Esophagus (tissue), 2 donors: ENCODE data around the gene TCTN2. TPM values are rescaled to one million over a fixed set of nuclear protein-coding genes. Genes with fewer than 3 reads are reported as not detected.

Experiments
- H3K27ac ChIP-seq, 2 donors: one replicate each; pipeline ENCODE4 v1.5.1; 2013; ENCODE audit warnings: low read depth in 2 of 2, mild to moderate bottlenecking in 2 of 2, inconsistent platforms in 1 of 2, low read length in 1 of 2, moderate library complexity in 1 of 2
- H3K27me3 ChIP-seq, 2 donors: one replicate each; pipeline ENCODE4 v1.6.1; 2013; ENCODE audit warnings: low read length in 2 of 2, control low read depth in 1 of 2, mild to moderate bottlenecking in 1 of 2; ENCODE audit not compliant: insufficient read depth in 2 of 2, control insufficient read depth in 1 of 2
- H3K36me3 ChIP-seq, 2 donors: one replicate each; pipeline ENCODE4 v1.6.1; 2013; ENCODE audit warnings: low read length in 1 of 2; ENCODE audit not compliant: control insufficient read depth in 2 of 2, insufficient read depth in 2 of 2
- H3K4me1 ChIP-seq, 2 donors: one replicate each; pipeline ENCODE4 v1.6.1; 2013; ENCODE audit warnings: low read length in 1 of 2; ENCODE audit not compliant: control insufficient read depth in 2 of 2, insufficient read depth in 2 of 2
- H3K4me3 ChIP-seq, 2 donors: one replicate each; pipeline ENCODE4 v1.5.1; 2013; ENCODE audit warnings: low read length in 2 of 2, mild to moderate bottlenecking in 2 of 2, low read depth in 1 of 2, moderate library complexity in 1 of 2
- H3K9me3 ChIP-seq, 2 donors: one replicate each; pipeline ENCODE4 v1.6.1; 2013; ENCODE audit warnings: mild to moderate bottlenecking in 2 of 2, low read depth in 1 of 2, low read length in 1 of 2, moderate library complexity in 1 of 2; ENCODE audit not compliant: control insufficient read depth in 2 of 2, insufficient read depth in 1 of 2
- WGBS, 2 donors: extraction: QIAGEN DNeasy Blood & Tissue Kit; methylation state at CpG; one replicate each; pipeline ENCODE4 v1.1.7; 2013; 5-methylcytosine and 5-hydroxymethylcytosine counted together
- polyA plus RNA-seq, 2 donors: library from polyadenylated mRNA; stranded (reverse); fragments of 200-250 nt; gene quantifications; one replicate each; pipeline ENCODE4 v1.2.3, GENCODE V29; 2013
- donor health status: healthy with polysubstance abuse.
- donor health status: Bipolar disorder and iron deficiency.

Gene TCTN2
- polyA plus RNA-seq, 2 donors, result 1.8 to 2.6 TPM

DNA sequence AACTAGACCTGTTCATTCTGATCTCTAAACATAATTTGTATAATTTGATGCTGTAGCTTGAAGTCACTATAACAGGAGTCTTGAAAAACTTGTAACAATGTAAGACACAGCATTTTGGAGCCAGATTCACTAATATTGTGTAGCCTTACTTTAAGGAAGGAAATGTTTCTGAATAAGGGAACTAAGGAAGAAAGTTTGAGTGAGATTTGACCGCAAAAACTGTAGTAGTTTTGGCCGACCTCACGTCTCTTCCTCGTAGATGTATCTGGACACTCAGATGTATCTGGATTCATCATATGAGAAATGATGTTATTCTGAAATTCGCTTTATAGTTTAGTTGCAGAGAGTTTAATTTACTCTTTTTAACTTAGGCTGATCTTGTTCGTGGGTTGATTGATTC lies 77.2 kb downstream of the TCTN2 start:
- WGBS, 2 donors, result 87 to 90% methylated on average over 6 of the region's 6 CpGs
- H3K36me3 ChIP-seq, result peaks cover 19 to 31% of the 10 kb centered on the region in 2 donors
- H3K9me3 ChIP-seq, result no peaks in the 10 kb centered on the region
- H3K4me1 ChIP-seq, result no peaks in the 10 kb centered on the region
- no peak overlapping the region for H3K4me3 ChIP-seq
- no peaks in the 10 kb centered on the region for H3K27me3 ChIP-seq
- H3K27ac ChIP-seq, result no peak overlapping the region

DNA sequence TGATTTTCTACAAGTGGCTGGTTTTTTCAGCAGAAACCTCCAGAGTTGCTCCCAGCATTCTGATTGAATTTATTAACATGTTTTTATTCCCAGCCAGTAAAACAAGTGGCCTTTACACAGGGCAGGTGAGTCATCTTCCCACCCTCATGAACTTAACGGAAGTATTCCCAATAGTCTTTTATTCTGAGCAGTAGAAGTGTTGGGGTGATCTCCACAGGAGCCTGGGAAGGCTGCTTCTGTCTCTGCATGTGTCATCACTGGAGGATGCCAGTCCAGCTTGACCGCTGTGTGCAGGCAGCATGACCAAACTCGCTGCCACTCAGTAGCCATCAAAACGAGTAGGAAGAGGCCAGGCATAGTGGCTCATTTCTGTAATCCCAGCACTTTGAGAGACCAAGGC lies 77.7 kb downstream of the TCTN2 start:
- H3K36me3 ChIP-seq, result peaks cover 19 to 33% of the 10 kb centered on the region in 2 donors
- H3K27me3 ChIP-seq, result no peaks in the 10 kb centered on the region
- WGBS, 2 donors, result 77 to 86% methylated on average over 4 of the region's 4 CpGs
- no peak overlapping the region for H3K4me3 ChIP-seq
- H3K27ac ChIP-seq, result no peak overlapping the region
- H3K9me3 ChIP-seq, result no peaks in the 10 kb centered on the region
- H3K4me1 ChIP-seq, result no peaks in the 10 kb centered on the region

DNA sequence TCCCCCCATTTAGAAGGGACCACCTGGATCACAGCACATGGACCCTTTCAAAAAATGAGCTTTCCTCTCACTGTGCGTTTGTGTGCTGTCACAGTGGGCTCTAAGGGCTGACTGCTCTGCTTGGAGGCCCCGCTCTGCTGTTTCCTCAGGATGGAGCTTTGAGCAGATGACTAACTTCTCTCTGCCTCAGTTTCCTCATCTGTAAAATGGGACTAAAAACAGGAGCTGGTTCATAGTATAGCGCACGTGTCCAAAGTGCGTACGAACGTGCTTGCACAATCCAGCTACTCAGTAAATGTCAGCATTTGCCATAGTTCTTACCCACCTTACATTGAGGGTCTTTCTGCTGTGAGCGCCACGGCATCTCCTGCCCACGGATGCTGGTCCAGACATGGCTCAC lies 78.4 kb downstream of the TCTN2 start:
- Histone ChIP-seq H3K27me3 (no peaks in the 10 kb centered on the region), H3K36me3 (peaks cover 18 to 35% of the 10 kb centered on the region in 2 donors), H3K27ac (no peak overlapping the region), H3K9me3 (no peaks in the 10 kb centered on the region), H3K4me1 (no peaks in the 10 kb centered on the region), H3K4me3 (no peak overlapping the region)
- 97 to 98% methylated on average over 10 of the region's 10 CpGs for WGBS, 2 donors

DNA sequence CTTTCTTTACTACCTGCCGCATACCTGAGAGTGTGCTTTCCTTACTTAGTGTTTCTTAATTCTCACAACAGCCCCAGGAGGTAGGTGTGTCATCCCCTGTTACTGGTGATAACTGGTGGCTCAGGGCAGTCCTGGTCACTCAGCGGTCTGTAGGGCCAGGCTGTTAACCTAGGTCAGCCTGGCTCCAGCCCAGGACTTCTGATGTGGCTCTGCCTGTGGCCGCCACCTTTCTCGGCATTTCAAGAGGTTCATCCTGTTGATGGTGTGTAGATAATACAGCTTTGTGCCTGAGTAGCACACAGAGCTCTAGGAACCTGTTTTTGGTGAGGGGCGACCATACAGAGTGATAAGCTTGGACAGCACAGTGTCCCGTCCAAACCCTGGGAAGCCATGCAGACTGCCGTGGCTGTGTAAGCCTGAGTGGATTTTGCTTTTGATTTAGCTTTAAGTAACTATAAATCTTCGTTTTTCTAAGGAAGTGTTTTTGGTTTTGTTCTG lies 79.3 kb downstream of the TCTN2 start:
- Histone ChIP-seq H3K27ac (no peak overlapping the region), H3K36me3 (peaks cover 20 to 34% of the 10 kb centered on the region in 2 donors), H3K9me3 (no peaks in the 10 kb centered on the region), H3K4me1 (no peaks in the 10 kb centered on the region), H3K4me3 (no peak overlapping the region), H3K27me3 (no peaks in the 10 kb centered on the region)
- WGBS, 2 donors, result 92 to 95% methylated on average over 8 of the region's 8 CpGs

DNA sequence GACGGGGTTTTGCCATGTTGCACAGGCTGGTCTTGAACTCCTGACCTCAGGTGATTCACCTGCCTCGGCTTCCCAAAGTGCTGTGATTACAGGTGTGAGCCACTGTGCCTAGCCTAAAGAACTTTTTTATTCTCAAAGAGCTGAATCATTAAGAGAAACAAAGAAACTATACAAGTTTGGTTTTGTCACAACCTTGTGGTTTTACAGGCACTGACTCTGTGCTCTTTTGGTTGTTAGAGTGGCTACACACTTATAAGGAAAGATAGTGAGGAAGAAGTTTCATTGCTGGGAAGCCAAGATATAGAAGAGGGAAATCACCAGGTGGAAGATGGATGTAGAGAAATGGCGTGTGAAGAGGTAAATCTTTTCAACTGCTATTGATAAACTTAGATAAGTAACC lies 81.1 kb downstream of the TCTN2 start:
- Histone ChIP-seq H3K27ac (no peak overlapping the region), H3K4me3 (no peak overlapping the region), H3K36me3 (peaks cover 20 to 38% of the 10 kb centered on the region in 2 donors), H3K4me1 (no peaks in the 10 kb centered on the region), H3K27me3 (no peaks in the 10 kb centered on the region), H3K9me3 (no peaks in the 10 kb centered on the region)
- 78 to 89% methylated on average over 3 of the region's 3 CpGs for WGBS, 2 donors

DNA sequence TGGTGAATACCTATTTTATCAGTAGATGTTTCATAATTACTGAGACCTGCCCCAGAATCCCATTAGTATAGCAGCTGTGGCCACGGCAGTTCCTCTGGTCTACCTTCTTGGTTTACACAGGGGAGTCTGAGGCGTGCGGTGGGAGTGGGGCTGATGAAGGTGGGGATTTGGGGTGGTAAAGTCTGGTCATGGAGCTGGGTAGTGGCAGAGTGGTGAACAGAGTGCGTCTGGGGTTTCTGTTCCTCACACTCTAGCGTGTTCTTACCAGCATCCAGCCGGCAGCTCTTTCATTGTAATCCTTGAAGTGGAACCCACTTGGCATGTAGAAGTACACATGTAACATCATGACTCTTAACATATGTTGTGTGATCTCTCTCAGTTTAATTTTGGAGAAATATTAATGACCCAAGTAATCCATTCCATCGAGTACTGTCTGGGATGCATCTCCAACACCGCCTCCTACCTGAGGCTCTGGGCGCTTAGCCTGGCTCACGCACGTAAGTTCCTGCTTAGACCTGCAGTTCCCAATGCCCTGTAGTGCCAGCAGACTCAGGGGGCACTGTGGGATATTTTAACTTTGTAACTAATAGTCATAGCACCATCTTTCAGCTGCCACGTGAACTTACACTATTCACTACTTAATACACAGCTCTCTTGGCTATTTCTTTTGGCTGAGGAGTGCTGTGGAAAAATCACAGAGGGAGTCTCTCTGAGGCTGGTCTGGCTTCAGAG lies 83.3 kb downstream of the TCTN2 start:
- WGBS, 2 donors, result 89 to 91% methylated on average over 12 of the region's 12 CpGs
- Histone ChIP-seq H3K9me3 (no peaks in the 10 kb centered on the region), H3K27me3 (no peaks in the 10 kb centered on the region), H3K36me3 (peaks cover 15 to 32% of the 10 kb centered on the region in 2 donors), H3K4me3 (no peak overlapping the region), H3K4me1 (no peaks in the 10 kb centered on the region), H3K27ac (no peak overlapping the region)

DNA sequence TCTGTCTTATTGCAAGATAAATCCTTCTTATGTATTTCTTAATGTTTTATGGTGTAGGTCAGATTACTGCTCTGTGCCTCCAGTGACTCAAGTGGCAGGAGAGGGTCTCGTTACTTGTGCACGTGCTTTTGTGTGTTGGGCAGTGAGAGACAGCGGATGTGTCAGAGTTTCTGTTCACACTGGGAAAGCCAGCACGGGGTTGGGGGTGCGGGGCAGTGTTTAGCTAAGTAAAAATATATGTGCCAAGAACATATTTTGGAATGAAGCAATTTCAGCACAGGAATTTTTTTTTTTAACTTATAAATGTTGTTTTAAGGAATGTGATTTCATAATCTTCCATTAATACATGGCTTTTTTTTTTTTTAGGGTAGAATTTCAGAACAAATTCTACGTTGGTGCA lies 86.6 kb downstream of the TCTN2 start:
- peaks cover 6 to 19% of the 10 kb centered on the region in 2 donors for H3K36me3 ChIP-seq
- H3K27ac ChIP-seq, result no peak overlapping the region
- peaks cover 2 to 8% of the 10 kb centered on the region in 2 donors for H3K4me1 ChIP-seq
- no peak overlapping the region for H3K4me3 ChIP-seq
- H3K27me3 ChIP-seq, result no peaks in the 10 kb centered on the region
- WGBS, 2 donors, result 78 to 89% methylated on average over 6 of the region's 6 CpGs
- H3K9me3 ChIP-seq, result no peaks in the 10 kb centered on the region

Other genes starting within 250 kb of the TCTN2 start
- 1 to 10 TPM; 1.6 to 2.3 TPM for gene RILPL2, start 234.4 kb upstream of the TCTN2 start, polyA plus RNA-seq
- gene SNRNP35, start 213.0 kb upstream of the TCTN2 start, polyA plus RNA-seq, result 10 to 100 TPM; 26.1 to 65.4 TPM
- 1 to 10 TPM; 5.6 to 7.3 TPM for gene RILPL1, start 137.4 kb upstream of the TCTN2 start, polyA plus RNA-seq
- gene TMED2, start 86.6 kb upstream of the TCTN2 start, polyA plus RNA-seq, result 10 to 100 TPM; 43.2 to 94.7 TPM
- gene DDX55, start 69.0 kb upstream of the TCTN2 start, polyA plus RNA-seq, result 10 to 100 TPM; 10.3 to 15.5 TPM
- gene EIF2B1, start 37.4 kb upstream of the TCTN2 start, polyA plus RNA-seq, result 10 to 100 TPM; 25.2 to 32.2 TPM
- gene GTF2H3, start 37.3 kb upstream of the TCTN2 start, polyA plus RNA-seq, result 10 to 100 TPM in 1 of 2 donors, 1 to 10 TPM in 1; 4.5 to 10.2 TPM
- gene ATP6V0A2, start 41.2 kb downstream of the TCTN2 start, polyA plus RNA-seq, result 1 to 10 TPM; 3.9 to 4.8 TPM
- gene DNAH10, start 91.2 kb downstream of the TCTN2 start, polyA plus RNA-seq, result under 1 TPM in 1 of 2 donors, not detected in 1; 0.01 TPM